ENCODE results near the gene FUT7.

DNA sequence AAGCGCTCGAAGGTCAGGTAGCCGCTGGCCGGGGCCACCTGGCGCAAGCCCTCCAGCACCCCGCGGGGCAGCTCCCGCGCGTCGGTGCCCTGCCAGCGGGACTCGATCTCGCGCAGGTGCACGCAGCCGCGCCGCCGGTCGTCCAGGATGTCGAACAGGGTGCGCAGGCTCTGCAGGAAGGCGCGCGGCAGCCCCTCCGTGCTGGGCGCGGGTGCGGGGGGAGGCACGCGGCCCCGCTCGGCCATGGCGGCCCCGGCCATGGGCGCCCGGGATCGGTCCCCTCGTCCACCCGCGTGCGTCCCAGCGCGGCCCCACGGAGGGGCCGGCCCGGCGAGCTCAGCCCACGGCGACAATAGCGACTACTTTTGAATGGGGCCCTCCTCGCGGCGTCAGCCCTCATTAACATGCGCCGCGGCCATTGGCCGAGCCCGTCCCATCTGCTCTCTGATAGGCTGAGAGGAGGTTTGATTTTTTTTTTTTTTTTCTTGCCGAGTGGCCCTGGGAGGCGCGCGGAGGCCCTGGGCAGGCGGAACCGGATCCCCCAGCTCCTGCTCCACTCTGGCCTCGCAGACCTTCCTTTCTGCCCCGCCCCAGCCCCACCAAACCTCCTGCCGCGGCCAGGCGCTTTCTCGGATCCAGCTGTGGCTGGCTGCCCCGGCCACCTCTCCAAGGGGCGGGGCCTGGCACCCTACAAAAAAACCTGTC lies 38.5 kb upstream of the FUT7 start, which contains the start of gene SAPCD2:
- TF ChIP-seq, protein P1, sequence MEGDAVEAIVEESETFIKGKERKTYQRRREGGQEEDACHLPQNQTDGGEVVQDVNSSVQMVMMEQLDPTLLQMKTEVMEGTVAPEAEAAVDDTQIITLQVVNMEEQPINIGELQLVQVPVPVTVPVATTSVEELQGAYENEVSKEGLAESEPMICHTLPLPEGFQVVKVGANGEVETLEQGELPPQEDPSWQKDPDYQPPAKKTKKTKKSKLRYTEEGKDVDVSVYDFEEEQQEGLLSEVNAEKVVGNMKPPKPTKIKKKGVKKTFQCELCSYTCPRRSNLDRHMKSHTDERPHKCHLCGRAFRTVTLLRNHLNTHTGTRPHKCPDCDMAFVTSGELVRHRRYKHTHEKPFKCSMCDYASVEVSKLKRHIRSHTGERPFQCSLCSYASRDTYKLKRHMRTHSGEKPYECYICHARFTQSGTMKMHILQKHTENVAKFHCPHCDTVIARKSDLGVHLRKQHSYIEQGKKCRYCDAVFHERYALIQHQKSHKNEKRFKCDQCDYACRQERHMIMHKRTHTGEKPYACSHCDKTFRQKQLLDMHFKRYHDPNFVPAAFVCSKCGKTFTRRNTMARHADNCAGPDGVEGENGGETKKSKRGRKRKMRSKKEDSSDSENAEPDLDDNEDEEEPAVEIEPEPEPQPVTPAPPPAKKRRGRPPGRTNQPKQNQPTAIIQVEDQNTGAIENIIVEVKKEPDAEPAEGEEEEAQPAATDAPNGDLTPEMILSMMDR (IDR thresholded peaks at IDR 0.05; ENCODE audit: control extremely low read depth in 1 of 3, insufficient read depth in 1 of 3, low read depth in 1 of 3, low read length in 3 of 3): no peak
- TF ChIP-seq EP300 (IDR thresholded peaks at IDR 0.05; ENCODE audit: borderline replicate concordance in 1 of 2, low read depth in 2 of 2, low read length in 2 of 2): 0 out of 3 replicates have a peak, but pooled peaks of 1 of the 2 experiments have one; percentile 18
- TF ChIP-seq TAF1 (IDR thresholded peaks at IDR 0.05; ENCODE audit: low read depth, low read length): no peak; the same call in 1 of the 2 replicates
